LoVo (cell line): Measurements from ENCODE around the gene ACP5.
"Not testable (repeated sequence)": the region's sequence is repeated elsewhere in the genome, so short reads cannot be mapped to it uniquely, and the experiment has no call there.

ENCODE experiments used
- DNase-seq: peaks from one replicate; pipeline ENCODE4 v3.0.0-alpha.2; 2016; ENCODE audit warnings: low spot score

The ACP5 gene

DNA sequence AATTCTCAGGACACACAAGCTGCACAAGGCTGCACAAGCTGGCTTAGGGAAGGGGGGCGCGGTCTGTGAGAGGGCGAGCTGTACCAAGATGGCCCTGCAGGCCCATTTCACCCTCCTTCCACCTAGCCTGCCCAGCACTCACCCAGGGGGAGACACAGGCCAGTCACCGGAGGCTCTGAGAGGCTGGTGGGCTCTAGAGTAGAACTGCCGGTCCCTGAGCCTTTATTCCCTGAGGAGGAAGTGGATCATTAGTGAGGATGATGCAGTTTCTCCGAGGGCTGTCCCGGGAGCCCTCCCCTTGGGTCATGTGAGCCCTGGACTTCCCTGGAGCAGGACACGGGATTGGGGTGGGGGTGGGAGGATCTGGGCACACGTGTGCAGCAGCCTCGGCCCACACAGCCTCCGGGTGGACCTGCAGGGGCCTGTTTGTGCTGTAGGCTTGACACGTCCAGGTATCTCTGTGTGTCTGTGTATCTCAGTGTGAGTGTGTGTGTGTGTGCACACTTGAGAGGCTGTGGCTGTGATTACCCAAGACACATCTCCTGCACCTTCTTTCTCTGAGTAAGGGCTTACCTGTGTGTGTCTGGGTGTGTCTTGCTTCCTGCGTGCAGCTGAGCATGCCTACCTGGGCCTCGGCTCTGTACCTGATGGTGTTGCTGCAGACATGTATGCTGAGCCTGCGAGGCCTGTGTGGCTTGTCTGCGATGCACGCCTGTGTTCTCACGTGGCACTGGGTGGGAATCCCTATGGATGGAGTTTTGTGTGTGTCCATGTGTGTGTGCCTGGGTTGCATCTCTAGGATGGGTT is at the start of gene ACP5:
ACP5 (minus strand) TSS at position 195 of the 807 bp plus-strand sequence. CDS start 328 bp downstream, outside the sequence.
- DNase-seq: no peak

DNA sequence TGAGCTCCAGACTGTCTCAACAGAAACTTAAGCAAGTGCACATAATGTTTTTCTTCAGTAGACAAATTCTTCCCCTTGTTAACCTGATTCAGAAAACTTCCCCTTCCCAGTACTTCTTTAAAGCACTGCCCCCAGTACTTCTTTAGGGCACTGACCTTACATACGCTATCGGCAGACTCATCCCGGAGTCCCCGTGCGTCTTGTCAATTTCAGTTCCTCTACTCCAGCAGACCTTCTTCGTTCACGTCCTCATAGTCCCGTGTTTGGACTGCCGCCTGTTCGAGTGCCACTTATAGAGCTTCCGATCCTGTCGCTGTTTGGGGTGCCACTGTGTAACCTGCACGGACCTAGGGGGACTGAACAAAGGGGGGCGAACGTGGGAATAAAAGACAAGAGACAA is 48.8 kb upstream of the ACP5 start:
- DNase-seq: no peak

DNA sequence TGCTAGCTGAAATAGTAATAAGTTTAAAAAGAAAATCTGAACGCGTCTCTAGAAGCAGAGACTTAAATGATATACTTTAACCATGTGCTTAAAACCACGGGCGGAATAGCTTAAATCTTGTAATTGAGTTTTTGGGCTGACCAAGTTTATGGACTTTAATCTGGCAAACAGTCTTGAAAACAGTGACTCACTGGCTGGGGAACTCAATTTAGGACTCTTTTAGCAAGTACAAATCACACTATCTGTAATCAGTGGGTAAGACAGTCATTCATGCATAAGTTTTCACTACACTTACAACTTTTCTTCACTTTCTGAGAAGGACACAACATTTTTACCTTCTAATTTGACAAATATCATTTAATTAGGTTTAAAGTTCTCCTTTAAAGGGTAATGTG is 46.6 kb upstream of the ACP5 start:
- DNase-seq: peak; percentile 38

DNA sequence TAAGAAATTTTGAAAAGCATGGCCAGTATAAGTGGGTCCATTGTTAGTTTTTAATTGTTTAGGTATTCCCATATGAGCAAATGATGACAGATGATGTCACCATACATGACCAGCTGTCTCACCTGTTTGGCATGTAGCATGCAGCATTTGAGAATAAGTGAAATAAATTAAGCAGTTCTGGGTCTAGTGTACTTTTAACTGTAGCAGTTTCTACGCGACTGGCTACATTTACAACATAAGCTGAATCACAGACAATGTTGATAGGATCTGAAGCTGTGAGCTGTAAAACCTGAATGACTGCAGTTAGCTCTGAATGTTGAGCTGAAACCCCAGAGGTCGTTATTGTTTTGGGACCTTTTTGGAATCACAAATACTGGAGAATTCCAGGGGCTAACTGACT is 45.0 kb upstream of the ACP5 start:
- DNase-seq: not testable (repeated sequence)

DNA sequence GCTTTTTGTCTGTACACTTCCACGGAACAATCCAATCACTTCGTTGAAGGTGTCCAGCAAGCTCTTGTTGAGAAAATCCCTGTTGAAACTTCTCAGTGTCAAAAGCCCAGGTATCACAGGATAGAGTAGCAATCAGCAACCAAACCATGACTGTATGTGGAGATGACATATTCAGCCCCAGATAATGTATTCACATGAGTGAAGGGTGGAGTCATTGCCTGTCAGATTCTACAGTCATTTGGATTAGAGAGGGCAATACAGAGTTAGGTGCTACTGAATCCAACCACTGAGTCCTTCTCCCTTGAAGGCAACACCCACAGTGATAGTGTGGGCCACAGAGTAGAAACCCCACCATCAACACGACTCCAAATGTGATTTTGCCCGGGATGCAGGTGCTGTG is 43.1 kb upstream of the ACP5 start:
- no peak for DNase-seq

DNA sequence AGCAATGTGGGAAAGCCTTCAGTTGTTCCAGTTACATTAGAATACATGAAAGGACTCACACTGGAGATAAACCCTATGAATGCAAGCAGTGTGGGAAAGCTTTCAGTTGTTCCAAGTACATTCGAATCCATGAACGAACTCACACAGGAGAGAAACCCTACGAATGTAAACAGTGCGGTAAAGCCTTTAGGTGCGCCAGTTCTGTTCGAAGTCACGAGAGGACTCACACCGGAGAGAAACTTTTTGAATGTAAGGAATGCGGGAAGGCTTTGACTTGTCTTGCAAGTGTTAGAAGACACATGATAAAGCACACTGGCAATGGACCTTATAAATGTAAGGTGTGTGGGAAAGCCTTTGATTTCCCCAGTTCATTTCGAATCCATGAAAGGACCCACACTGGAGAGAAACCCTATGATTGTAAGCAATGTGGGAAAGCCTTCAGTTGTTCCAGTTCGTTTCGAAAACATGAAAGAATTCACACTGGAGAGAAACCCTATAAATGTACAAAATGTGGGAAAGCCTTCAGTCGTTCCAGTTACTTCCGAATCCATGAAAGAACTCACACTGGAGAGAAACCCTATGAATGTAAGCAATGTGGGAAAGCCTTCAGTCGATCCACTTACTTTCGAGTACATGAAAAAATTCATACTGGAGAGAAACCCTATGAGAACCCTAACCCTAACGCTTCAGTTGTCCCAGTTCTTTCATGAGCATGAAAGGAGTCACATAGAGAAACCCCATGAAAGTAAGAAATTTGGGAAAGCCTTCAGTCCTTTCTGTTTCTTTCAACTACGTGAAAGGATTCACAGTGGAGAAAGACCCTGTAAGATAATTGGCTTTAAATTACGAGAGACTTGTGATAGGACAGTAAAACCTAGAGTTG is 40.0 kb upstream of the ACP5 start:
- DNase-seq: no peak

DNA sequence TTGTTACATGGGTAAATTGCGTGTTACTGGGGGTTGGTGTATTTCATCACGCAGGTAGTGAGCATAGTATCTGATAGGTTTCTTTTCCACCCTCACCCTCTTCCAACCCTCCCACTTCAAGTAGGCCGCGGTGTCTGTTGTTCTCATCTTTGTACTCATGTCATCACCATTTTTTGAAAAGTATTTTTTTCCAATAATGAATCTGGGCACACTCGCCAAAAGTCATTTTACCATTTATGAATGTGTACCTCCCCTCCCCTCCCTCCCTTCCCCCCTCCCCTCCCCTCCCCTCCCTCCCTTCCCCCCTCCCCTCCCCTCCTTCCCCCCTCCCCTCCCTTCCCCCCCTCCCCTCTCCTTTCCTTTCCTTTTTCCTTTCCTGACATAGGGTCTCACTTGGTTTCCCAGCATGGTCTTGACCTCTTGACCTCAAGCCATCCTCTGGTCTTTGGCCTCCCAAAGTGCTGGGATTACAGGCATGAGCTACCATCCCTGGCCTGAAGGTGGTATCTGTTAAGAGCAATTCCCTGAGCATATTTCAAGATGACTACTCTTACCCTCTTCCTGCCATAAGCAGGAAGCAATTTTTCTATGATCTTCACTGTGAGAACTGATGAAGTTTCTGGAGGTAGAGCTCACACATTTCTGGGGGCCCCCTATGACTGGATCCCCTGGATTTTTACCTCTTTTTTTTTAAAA is 35.5 kb upstream of the ACP5 start:
- DNase-seq: no peak

DNA sequence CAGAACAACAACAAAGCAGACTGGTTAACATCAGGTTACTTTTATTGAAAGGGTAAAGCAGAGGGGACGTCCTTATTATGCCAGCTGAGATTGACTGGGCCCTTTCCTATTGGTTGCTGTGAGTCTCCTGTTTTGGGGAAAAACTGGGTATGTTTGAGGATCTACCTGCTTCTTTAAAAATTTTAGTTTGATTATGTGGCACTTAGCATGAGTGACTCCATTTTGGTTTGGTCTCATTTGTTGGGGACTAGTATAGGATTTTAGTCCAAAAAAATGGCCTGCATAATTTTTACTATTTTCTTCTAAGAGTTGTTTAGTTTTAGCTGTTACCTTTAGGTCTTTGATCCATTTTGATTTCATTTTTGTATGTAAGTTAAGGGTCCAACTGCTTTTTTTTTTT is 34.3 kb upstream of the ACP5 start:
- DNase-seq: no peak

DNA sequence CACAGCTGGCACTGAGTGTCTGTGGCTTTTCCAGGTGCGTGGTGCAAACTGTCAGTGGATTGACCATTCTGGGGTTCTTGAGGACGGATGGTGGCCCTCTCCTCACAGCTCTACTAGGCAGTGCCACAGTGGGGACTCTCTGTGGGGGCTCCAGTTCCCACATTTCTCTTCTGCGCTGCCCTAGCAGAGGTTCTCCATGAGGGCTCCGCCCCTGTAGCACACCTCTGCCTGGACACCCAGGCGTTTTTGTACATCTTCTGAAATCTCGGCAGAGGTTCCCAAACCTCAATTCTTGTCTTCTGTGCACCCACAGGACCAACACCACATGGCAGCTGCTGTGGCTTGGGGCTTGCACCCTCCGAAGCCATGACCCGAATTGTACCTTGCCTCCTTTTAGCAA is 29.0 kb upstream of the ACP5 start:
- DNase-seq: no peak

DNA sequence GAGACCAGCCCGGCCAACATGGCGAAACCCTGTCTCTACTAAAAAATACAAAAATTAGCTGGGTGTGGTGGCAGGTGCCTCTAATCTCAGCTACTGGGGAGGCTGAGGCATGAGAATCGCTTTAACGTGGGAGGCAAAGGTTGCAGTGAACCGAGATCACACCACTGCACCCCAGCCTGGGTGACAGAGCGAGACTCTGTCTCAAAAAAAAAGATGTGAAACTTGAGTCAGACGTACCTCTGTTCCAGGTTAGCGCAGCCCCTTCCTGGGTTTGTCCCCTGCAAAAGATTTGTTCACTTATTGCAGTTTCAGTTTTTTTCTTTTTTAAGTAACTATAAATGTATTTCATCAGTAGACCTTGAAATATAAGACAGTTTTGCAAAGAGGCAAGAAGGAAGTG is 22.3 kb upstream of the ACP5 start:
- DNase-seq: not testable (repeated sequence)

DNA sequence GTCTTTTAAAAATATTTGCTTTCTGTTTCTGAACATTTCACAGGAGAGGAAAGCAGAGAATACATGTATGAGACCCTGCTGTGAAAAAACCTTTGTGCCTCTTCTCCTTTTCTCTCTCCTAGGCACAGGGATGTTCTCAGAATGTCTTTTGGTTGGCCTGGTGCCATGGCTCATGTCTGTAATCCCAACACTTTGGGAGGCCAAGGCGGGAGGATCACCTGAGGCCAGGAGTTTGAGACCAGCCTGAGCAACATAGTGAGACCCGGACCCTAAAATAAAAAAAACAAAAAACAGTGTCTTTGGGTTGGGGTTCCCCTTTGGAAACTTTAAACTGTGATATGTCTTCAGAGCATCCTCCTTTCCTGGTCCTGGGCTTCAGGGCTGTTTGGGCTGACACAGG is 21.3 kb upstream of the ACP5 start:
- DNase-seq: no peak

DNA sequence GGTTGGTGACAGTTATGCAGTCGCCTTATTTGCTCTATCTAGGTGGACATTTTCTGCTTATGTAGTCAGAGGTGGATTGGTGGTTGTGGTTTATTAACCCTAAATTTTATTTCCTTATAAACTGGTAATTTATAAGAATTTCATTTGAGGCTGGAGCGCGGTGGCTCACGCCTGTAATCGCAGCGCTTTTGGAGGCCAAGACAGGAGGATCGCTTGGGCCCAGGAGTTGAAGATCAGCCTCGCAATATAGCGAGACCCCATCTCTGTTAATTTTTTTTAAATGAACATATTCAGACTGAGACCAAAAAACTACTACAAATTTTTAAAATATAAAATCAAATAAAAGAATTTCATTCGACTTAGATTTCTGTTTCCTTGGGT is 20.6 kb upstream of the ACP5 start:
- DNase-seq: no peak

DNA sequence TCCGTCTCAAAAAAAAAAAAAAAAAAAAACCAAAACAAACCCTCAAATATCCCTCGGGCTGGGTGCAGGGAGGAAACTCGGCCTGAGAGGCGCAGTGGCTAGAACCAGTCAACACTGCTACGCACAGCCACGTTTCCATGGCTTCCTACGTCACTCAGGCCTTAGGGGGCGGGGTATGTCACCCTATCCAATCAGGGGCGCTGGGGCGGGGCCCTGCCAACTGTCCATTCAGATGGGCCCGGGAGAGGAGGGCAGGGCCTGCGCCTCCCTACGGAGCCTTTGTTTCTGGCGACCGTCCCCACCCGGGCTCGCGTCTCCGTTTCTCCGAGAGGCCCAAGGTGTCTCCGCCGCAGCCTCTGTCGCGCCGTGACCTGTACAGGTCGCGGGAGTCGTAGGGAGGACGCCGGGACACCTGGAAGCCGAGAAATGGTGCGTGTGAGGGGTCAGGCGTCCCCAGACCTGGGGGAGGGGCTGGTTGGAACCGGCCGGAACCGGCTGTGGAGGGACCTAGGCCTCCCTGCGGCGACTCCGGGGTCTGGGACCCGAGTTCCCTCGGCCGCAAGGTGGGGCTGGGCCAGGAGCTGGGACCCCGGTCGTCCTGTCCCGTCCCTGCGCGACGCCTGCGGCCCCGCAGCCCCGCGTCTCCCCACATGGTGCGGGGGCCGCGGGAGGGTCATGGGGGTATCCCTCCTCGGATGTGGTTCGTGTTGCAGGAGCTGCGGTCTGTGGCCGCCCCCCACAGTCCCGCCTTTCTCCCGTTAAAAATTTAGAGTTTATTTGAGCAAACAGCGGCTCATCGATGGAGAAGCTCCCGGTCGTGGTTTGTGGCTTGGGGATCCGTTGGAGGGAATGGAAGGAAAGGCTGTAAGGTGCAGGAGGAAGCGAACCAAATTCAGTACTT is 20.0 kb upstream of the ACP5 start, which contains the start of gene ZNF627:
ZNF627 (plus strand) TSS at position 282 of the 901 bp plus-strand sequence; CDS start at position 427, 145 bp downstream.
- DNase-seq: peak; percentile 99

DNA sequence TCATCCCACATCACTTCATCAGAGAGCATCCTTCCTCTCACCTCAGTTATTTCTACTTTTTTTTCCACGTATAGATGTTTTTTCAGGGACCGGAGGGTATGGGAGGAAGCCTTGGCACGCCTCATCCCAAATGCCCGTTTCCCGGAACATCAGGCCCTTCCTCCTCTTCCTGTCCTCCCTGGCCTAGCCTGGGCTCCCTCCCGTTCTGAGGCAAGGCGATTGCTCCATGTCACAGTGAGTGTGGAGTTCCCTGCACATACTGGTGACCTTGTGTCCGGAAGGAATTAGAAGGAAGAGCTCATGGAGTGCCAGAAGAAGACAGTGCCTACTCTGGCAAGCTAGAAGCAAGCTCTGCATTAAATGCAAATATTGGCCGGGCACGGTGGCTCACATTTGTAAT is 18.7 kb upstream of the ACP5 start:
- DNase-seq: no peak

DNA sequence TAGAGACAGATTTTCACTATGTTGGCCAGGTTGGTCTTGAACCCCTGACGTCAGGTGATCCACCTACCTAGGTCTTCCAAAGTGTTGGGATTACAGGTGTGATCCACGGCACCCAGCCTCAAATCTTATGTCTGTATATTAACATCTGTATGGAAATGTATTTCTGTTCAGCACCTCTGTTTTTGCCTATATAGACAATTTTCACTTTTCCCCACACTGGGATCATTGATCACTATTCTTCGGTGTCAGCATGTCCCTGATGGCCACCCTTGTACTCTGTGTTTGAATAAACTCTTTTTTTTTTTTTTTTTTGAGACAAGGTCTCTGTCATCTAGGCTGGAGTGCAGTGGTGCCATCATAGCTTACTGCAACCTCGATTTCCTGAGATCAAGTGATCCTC is 16.6 kb upstream of the ACP5 start:
- no peak for DNase-seq

DNA sequence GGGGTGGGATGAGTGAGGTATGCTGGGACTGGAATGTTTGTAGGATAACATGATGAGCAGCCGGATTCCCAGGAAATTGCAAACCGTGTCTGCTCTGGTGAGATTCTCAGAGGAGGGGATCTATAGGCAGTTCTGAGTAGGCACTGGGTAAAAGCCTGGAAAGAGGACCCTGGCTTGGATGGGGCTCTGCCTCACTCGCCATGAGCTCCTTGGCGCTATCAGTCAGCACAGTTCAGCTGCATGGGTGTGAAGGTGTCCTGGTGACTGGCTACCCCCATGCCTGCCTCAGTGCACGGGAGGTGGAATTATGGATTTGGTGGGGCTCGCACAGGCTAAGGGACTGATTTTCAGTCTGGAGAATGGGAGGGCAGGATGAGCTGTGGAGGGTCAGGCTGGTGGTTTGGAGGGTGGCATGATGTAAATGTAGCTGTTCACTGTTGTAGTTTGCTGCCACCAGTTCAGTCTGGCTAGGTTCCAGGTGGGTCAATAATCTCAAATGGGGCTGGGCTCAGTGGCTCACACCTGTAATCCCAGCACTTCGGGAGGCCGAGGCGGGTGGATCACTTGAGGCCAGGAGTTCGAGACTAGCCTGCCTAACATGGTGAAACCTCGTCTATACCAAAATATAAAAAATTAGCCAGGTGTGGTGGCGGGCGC is 10.7 kb upstream of the ACP5 start:
- no peak for DNase-seq

DNA sequence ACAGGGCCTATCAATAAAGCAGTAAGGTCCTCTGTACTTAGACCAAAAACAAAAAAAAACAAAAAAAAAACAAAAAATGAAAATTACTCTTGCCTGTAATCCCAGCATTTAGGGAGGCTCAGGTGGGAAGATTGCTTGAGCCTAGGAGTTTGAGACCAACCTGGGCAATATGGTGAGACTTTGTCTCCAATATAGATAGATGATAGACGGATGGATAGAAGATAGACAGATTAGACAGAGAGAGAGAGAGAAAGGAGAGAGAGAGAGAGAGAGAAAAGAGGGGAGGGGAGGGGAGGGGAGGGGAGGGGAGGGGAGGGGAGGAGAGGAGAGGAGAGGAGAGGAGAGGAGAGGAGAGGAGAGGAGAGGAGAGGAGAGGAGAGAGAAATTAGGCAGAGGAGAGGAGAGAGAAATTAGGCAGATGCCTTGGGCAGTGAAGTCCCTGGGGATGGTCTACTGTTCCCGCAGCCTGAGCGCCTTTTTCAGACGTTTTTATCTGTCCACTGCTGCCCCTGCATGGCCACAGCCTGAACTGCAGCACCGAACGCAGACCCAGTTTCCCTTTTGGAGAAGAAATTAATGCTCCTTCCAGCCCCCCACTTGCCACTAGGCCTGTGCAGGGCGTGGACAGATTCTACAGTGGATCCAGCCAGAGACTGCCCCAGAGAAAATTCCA is 10.0 kb upstream of the ACP5 start:
- DNase-seq: peak; percentile 70

DNA sequence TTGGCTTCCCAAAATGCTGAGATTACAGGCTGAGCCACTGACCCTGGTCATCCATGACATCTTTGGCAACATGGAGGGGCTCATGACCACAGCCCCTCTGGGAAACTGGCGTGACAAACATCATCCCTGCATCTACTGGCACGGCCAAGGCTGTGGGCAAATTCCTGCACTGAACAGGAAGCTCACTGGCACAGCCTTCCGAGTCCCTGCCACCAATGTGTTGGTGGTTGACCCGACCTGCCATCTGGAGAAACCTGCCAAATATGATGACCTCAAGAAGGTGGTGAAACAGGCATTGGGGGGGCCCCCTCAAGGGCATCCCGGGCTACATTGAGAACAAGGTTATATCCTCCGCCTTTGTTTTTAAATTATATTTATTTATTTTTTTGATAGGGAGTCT is 8.9 kb upstream of the ACP5 start:
- DNase-seq: no peak

DNA sequence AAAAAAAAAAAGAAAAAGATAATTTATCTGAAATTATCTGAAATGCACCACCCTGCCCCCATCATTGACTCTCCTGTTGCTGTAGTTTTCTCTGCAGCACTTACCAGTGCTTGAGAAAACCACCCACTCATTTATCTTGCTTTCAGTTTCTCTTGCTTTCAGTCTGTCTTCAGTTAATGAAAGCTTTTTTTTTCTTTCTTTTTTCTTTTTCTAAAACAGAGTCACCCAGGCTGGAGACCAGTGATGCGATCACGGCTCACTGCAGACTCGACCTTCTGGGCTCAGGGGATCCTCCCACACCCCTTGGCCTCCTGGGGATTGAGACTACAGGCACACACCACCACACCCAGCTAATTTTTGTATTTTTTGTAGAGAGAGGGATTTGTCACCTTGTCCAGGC is 4.3 kb upstream of the ACP5 start:
- no peak for DNase-seq

DNA sequence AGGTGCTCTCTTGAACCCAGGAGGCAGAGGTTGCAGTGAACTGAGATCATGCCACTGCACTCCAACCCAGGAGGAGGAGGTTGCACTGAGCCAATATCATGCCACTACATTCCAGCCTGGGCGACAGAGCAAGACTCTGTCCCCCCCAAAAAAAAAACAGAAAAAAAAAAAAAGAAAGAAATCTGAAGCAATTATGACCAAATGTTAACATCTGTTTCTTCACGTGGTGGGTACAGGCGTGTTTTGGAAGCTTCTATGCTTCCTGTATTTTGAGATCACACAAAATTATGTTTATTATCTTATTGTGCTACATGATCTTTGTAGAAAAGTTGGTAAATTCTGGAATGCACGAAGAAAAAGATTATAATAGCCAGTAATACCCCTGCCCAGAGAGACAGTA is 2.7 kb upstream of the ACP5 start:
- DNase-seq: no peak
